Neuronal stem cell (in vitro differentiated cells): ENCODE measurements around the gene BSND.
"Not testable (repeated sequence)": the region's sequence is repeated elsewhere in the genome, so short reads cannot be mapped to it uniquely, and the experiment has no call there.

Experiments used
- DNase-seq: peaks from one replicate; pipeline ENCODE4 v3.0.0-alpha.2; 2013; ENCODE audit warnings: low spot score
- H2AFZ ChIP-seq: one replicate; pipeline ENCODE4 v1.6.1; 2013; ENCODE audit warnings: mild to moderate bottlenecking, low read length, inconsistent platforms
- H2AK5ac ChIP-seq: 2 replicates; pipeline ENCODE4 v1.6.1; 2013; ENCODE audit warnings: low read depth, mild to moderate bottlenecking, inconsistent platforms, low read length, moderate library complexity, mixed read lengths
- H2BK120ac ChIP-seq: 2 replicates; pipeline ENCODE4 v1.6.1; 2013; ENCODE audit warnings: low read depth, mild to moderate bottlenecking, inconsistent platforms, low read length, moderate library complexity, mixed read lengths
- H2BK12ac ChIP-seq: one replicate; pipeline ENCODE4 v1.6.1; 2013; ENCODE audit warnings: low read length, inconsistent platforms
- H2BK15ac ChIP-seq: 2 replicates; pipeline ENCODE4 v1.6.1; 2013; ENCODE audit warnings: mild to moderate bottlenecking, low read length, inconsistent platforms, mixed read lengths
- H2BK5ac ChIP-seq: one replicate; pipeline ENCODE4 v1.6.1; 2013; ENCODE audit warnings: inconsistent platforms, mild to moderate bottlenecking, low read length, moderate library complexity
- H3K14ac ChIP-seq: one replicate; pipeline ENCODE4 v1.6.1; 2013; ENCODE audit warnings: low read length, inconsistent platforms
- H3K18ac ChIP-seq: 2 replicates; pipeline ENCODE4 v1.6.1; 2013; ENCODE audit warnings: low read length, inconsistent platforms
- H3K23ac ChIP-seq: 2 replicates; pipeline ENCODE4 v1.6.1; 2013; ENCODE audit warnings: low read depth, mild to moderate bottlenecking, mixed read lengths, low read length, inconsistent platforms; ENCODE audit not compliant: poor library complexity
- H3K27ac ChIP-seq: replicated peaks from 3 replicates; pipeline ENCODE4 v1.5.1; 2013; ENCODE audit warnings: low read length, inconsistent platforms
- H3K27me3 ChIP-seq, 3 experiments: 2 replicates each; pipeline ENCODE4 v1.6.1; 2013; ENCODE audit warnings: low read length in 3 of 3, mild to moderate bottlenecking in 2 of 3, inconsistent platforms in 1 of 3, low read depth in 1 of 3, mixed read lengths in 1 of 3, moderate library complexity in 1 of 3; ENCODE audit not compliant: control insufficient read depth in 3 of 3, insufficient read depth in 3 of 3
- H3K36me3 ChIP-seq, 2 donors: replicated peaks in 1 of 2; 2 replicates each; pipeline ENCODE4 v1.6.1; 2013; ENCODE audit warnings: low read length in 2 of 2; ENCODE audit not compliant: control insufficient read depth in 2 of 2, insufficient read depth in 2 of 2
- H3K4ac ChIP-seq: 2 replicates; pipeline ENCODE4 v1.6.1; 2013; ENCODE audit warnings: inconsistent platforms, mild to moderate bottlenecking, low read length, moderate library complexity
- H3K4me1 ChIP-seq, 2 donors: 1 replicate in 1 of 2; 2 replicates in 1 of 2; pipeline ENCODE4 v1.6.1; 2013; ENCODE audit warnings: low read length in 2 of 2, low read depth in 1 of 2; ENCODE audit not compliant: control insufficient read depth in 2 of 2, insufficient read depth in 1 of 2
- H3K4me2 ChIP-seq: one replicate; pipeline ENCODE4 v1.6.1; 2013; ENCODE audit warnings: mild to moderate bottlenecking, low read length, inconsistent platforms; ENCODE audit not compliant: insufficient read depth, poor library complexity, severe bottlenecking
- H3K4me3 ChIP-seq, 2 donors: 2 replicates each; pipeline ENCODE4 v1.5.1; 2013; ENCODE audit warnings: low read length in 2 of 2, mild to moderate bottlenecking in 2 of 2, inconsistent platforms in 1 of 2, moderate library complexity in 1 of 2
- H3K79me1 ChIP-seq: one replicate; pipeline ENCODE4 v1.6.1; 2013; ENCODE audit warnings: low read depth, mild to moderate bottlenecking, inconsistent platforms, low read length, moderate library complexity
- H3K9ac ChIP-seq: one replicate; pipeline ENCODE4 v1.6.1; 2013; ENCODE audit warnings: mild to moderate bottlenecking, low read depth, low read length, inconsistent platforms; ENCODE audit not compliant: poor library complexity
- H3K9me3 ChIP-seq, 2 donors: replicated peaks in 1 of 2; 2 replicates each; pipeline versions ENCODE3 to v1.6.1; 2013; ENCODE audit warnings: low read length in 2 of 2, mild to moderate bottlenecking in 2 of 2, inconsistent platforms in 1 of 2, low read depth in 1 of 2, mixed read lengths in 1 of 2, moderate library complexity in 1 of 2; ENCODE audit not compliant: control insufficient read depth in 2 of 2, insufficient read depth in 1 of 2
- H4K8ac ChIP-seq: one replicate; pipeline ENCODE4 v1.6.1; 2013; ENCODE audit warnings: low read depth, mild to moderate bottlenecking, inconsistent platforms, low read length, moderate library complexity
- H4K91ac ChIP-seq: one replicate; pipeline ENCODE4 v1.6.1; 2013; ENCODE audit warnings: low read length, low read depth, mild to moderate bottlenecking, inconsistent platforms; ENCODE audit not compliant: poor library complexity
- WGBS, 2 donors: extraction: QIAGEN DNeasy Blood & Tissue Kit; methylation state at CpG; one replicate each; pipeline ENCODE4 v1.1.7; 2013; ENCODE audit warnings: missing lambda C conversion rate in 2 of 2, mixed read lengths in 1 of 2; ENCODE audit not compliant: insufficient read length in 2 of 2, insufficient replicate concordance in 1 of 2; ENCODE audit errors: extremely low coverage in 2 of 2; 5-methylcytosine and 5-hydroxymethylcytosine counted together

Gene BSND

GRCh38 chr1:54956726-54957125, 42.0 kb upstream of the BSND start:
- Histone ChIP-seq H3K4me3 (no peak overlapping the region), H2AK5ac (no peak overlapping the region), H4K91ac (no peak overlapping the region), H3K4ac (no peak overlapping the region), H3K14ac (no peak overlapping the region), H3K4me1 (no peaks in the 10 kb centered on the region), H3K23ac (no peak overlapping the region), H3K27ac (no peak overlapping the region), H3K9ac (no peak overlapping the region), H2BK120ac (no peak overlapping the region), H3K79me1 (no peaks in the 10 kb centered on the region), H3K4me2 (no peak overlapping the region), H2BK12ac (no peak overlapping the region), H3K36me3 (no peaks in the 10 kb centered on the region), H2BK15ac (no peak overlapping the region), H3K18ac (no peak overlapping the region), H2AFZ (no peak overlapping the region), H3K9me3 (peaks cover 3 to 5% of the 10 kb centered on the region in 2 donors), H2BK5ac (no peak overlapping the region), H4K8ac (no peak overlapping the region), H3K27me3 (no peaks in the 10 kb centered on the region)
- WGBS, 2 donors, result no CpG with 5 or more reads among the region's 4 CpGs
- no peak for DNase-seq

DNA sequence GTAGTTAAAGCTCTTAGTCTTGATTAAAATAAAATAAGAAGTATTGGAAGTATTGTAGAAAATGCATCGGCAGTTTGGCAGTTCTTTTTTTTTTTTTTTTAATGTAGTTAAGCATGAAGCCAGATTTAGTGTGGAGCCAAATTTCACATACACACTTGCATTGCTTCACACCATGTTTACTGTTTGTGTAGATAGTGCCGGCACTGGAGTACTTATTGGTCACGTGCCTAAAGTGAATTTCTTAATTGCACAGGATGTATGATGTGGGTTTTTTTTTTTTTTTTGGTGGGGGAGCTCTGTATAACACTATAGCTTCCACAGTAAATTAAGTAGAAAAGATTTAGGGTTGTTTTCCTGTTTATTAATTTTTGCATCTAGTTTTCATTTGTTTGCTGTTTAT, 39.5 kb upstream of the BSND start:
- Histone ChIP-seq H2BK120ac (no peak overlapping the region), H3K4me2 (no peak overlapping the region), H4K8ac (no peak overlapping the region), H3K14ac (no peak overlapping the region), H2BK5ac (no peak overlapping the region), H3K23ac (no peak overlapping the region), H3K9ac (no peak overlapping the region), H3K18ac (no peak overlapping the region), H3K36me3 (no peaks in the 10 kb centered on the region), H4K91ac (no peak overlapping the region), H3K27ac (no peak overlapping the region), H3K4me3 (no peak overlapping the region), H3K79me1 (no peaks in the 10 kb centered on the region), H3K4ac (no peak overlapping the region), H3K27me3 (no peaks in the 10 kb centered on the region), H2AFZ (no peak overlapping the region), H2BK12ac (no peak overlapping the region), H2AK5ac (no peak overlapping the region), H3K4me1 (no peaks in the 10 kb centered on the region), H2BK15ac (no peak overlapping the region), H3K9me3 (peaks cover 3 to 5% of the 10 kb centered on the region in 2 donors)
- no CpG with 5 or more reads among the region's 3 CpGs for WGBS, 2 donors
- no peak for DNase-seq

GRCh38 chr1:54962612-54963395, 35.9 kb upstream of the BSND start:
- Histone ChIP-seq H3K79me1 (no peaks in the 10 kb centered on the region), H2BK15ac (no peak overlapping the region), H2BK5ac (no peak overlapping the region), H3K27ac (no peak overlapping the region), H3K9me3 (peaks cover 0 to under 1% of the 10 kb centered on the region in 2 donors), H3K9ac (no peak overlapping the region), H4K8ac (no peak overlapping the region), H3K36me3 (no peaks in the 10 kb centered on the region), H2BK12ac (no peak overlapping the region), H3K4me1 (no peaks in the 10 kb centered on the region), H2BK120ac (no peak overlapping the region), H3K18ac (no peak overlapping the region), H2AFZ (no peak overlapping the region), H3K4ac (no peak overlapping the region), H3K14ac (no peak overlapping the region), H3K27me3 (no peaks in the 10 kb centered on the region), H4K91ac (no peak overlapping the region), H3K4me2 (no peak overlapping the region), H3K23ac (no peak overlapping the region), H3K4me3 (no peak overlapping the region), H2AK5ac (no peak overlapping the region)
- DNase-seq, result no peak
- WGBS, 2 donors, result no CpG with 5 or more reads among the region's 4 CpGs

DNA sequence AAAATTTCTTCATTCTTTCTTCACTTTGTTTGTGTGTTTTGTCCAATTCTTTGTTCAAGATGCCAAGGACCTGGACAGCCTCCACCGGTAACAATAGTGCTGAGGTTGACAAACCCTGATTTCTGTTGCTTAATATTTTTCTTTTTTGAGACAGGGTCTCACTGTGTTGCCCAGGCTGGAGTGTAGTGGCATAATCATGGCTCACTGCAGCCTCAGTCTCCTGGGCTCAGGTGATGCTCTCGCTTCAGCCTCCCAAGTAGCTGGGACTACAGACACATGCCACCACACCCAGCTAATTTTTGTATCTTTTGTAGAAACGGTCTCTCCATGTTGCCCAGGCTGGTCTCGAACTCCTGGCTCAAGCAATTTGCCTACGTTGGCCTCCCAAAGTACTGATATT, 34.9 kb upstream of the BSND start:
- DNase-seq, H4K8ac ChIP-seq, H3K18ac ChIP-seq, H3K4ac ChIP-seq, H3K14ac ChIP-seq, H3K4me1 ChIP-seq, H2AFZ ChIP-seq, H2BK12ac ChIP-seq, H4K91ac ChIP-seq, H3K9ac ChIP-seq, H2BK15ac ChIP-seq, H2BK5ac ChIP-seq, H3K9me3 ChIP-seq, H2AK5ac ChIP-seq, H3K4me3 ChIP-seq, H3K27me3 ChIP-seq, H3K27ac ChIP-seq, H3K36me3 ChIP-seq, H3K23ac ChIP-seq, H3K4me2 ChIP-seq, H2BK120ac ChIP-seq, H3K79me1 ChIP-seq: not testable (repeated sequence)
- WGBS, 2 donors, result no CpG with 5 or more reads among the region's 5 CpGs
